Diencephalon (tissue), 1 donor: Measurements from ENCODE around the gene CCRL2. TPM values are rescaled to one million over a fixed set of nuclear protein-coding genes. Genes with fewer than 3 reads are reported as not detected.

ENCODE experiments used
- total RNA-seq: library from RNA; depleted of rRNA; stranded (reverse); fragments of >200 nt; gene quantifications from one replicate; pipeline ENCODE4 v1.2.3, GENCODE V29; 2014

The CCRL2 gene
- total RNA-seq, result 1.4 TPM

GRCh38 chr3:46406788-46407611 is at the start of gene CCRL2, which contains the start of gene CCR5AS:
TSS of gene CCRL2 (plus strand) at chr3:46407259. CDS start at chr3:46408080, 821 bp downstream.
TSS of gene CCR5AS (minus strand) at chr3:46407066.

GRCh38 chr3:46370839-46371518 is 36.1 kb upstream of the CCRL2 start, which contains the start of gene CCR5:
TSS of gene CCR5 (plus strand) at chr3:46370946. CDS start at chr3:46372903, 1,957 bp downstream.

Other genes starting within 250 kb of the CCRL2 start
- gene CCR1, start 198.9 kb upstream of the CCRL2 start, total RNA-seq, result 3.2 TPM
- gene CCR3, start 164.8 kb upstream of the CCRL2 start, total RNA-seq, result not detected
- 0.23 TPM for gene CCR2, start 53.1 kb upstream of the CCRL2 start, total RNA-seq
- not detected for gene CCR5, start 36.3 kb upstream of the CCRL2 start, total RNA-seq
- 0.92 TPM for gene LTF, start 57.6 kb downstream of the CCRL2 start, total RNA-seq
- gene RTP3, start 90.7 kb downstream of the CCRL2 start, total RNA-seq, result not detected
- 1.2 TPM for gene LRRC2, start 159.0 kb downstream of the CCRL2 start, total RNA-seq
- gene FAM240A, start 205.3 kb downstream of the CCRL2 start, total RNA-seq, result not detected